K562 (cell line): Measurements from ENCODE around the gene PCNX3. TPM values are rescaled to one million over a fixed set of nuclear protein-coding genes. Genes with fewer than 3 reads are reported as not detected.

Experiments used
- FOXP1 ChIP-seq: sonication (generic); formaldehyde crosslinking; IDR thresholded peaks from 2 replicates; pipeline ENCODE4 v1.8.0; 2022; ENCODE audit warnings: mild to moderate bottlenecking, missing genetic modification reagents
- HDAC1 ChIP-seq, 2 experiments: fragments of 450-650 bp; IDR thresholded peaks; 2 replicates each; pipeline ENCODE4 v1.6.1; 2016 to 2017; ENCODE audit warnings: inconsistent platforms in 1 of 2, mild to moderate bottlenecking in 1 of 2, moderate library complexity in 1 of 2
- HDGF ChIP-seq: fragments of 450-650 bp; IDR thresholded peaks from 2 replicates; pipeline ENCODE4 v1.6.1; 2016
- MCM3 ChIP-seq: fragments of 450-650 bp; IDR thresholded peaks from 2 replicates; pipeline ENCODE4 v1.6.1; 2016
- NUFIP1 ChIP-seq: fragments of 450-650 bp; IDR thresholded peaks from 2 replicates; pipeline ENCODE4 v1.6.1; 2018; ENCODE audit not compliant: partially characterized antibody
- PHF8 ChIP-seq: fragments of 200-600 bp; sonication (generic); IDR thresholded peaks from 2 replicates; pipeline ENCODE4 v1.6.1; 2012; ENCODE audit warnings: mixed run types, mild to moderate bottlenecking, inconsistent platforms, low read length, moderate library complexity, borderline replicate concordance
- PML ChIP-seq: IDR thresholded peaks from 2 replicates; pipeline ENCODE4 v1.6.1; 2012; ENCODE audit warnings: low read length, inconsistent platforms
- PRMT5 ChIP-seq: sonication (generic); formaldehyde crosslinking; IDR thresholded peaks from 2 replicates; pipeline ENCODE4 v1.5.0; 2020; ENCODE audit warnings: missing genetic modification reagents
- SLC30A9 ChIP-seq: fragments of 250-450 bp; sonication (Bioruptor Pico); IDR thresholded peaks from 2 replicates; pipeline ENCODE4 v1.8.0; 2022; ENCODE audit warnings: mild to moderate bottlenecking, moderate library complexity
- TEAD4 ChIP-seq, 2 experiments: sonication (generic) in 1 of 2; formaldehyde crosslinking in 1 of 2; IDR thresholded peaks; 2 replicates each; pipeline versions ENCODE4 v1.6.1 to v1.8.0; 2012 to 2022; ENCODE audit warnings: borderline replicate concordance in 1 of 2, inconsistent platforms in 1 of 2, low read length in 1 of 2, mild to moderate bottlenecking in 1 of 2, missing genetic modification reagents in 1 of 2
- ZKSCAN8 ChIP-seq: fragments of 200-800 bp; sonication (Bioruptor generic); IDR thresholded peaks from 2 replicates; pipeline ENCODE4 v1.6.1; 2016; ENCODE audit warnings: missing genetic modification characterization, missing compliant biosample characterization
- ZNF57 ChIP-seq: fragments of 450-650 bp; formaldehyde crosslinking; IDR thresholded peaks from 2 replicates; pipeline ENCODE4 v1.4.0; 2020; ENCODE audit warnings: mild to moderate bottlenecking, moderate library complexity
- ZNF830 ChIP-seq: fragments of 250-450 bp; sonication (Bioruptor Pico); IDR thresholded peaks from 2 replicates; pipeline ENCODE4 v1.5.0; 2021; ENCODE audit warnings: mild to moderate bottlenecking
- polyA plus RNA-seq, 8 experiments: library from polyadenylated mRNA; depleted of rRNA in 4 of 8; stranded (reverse) in 5 of 8; unstranded in 3 of 8; fragments of >200 nt; fragmentation: Nextera tagmentation in 2 of 8; fragmentation: Illumina TruSeq in 1 of 8; extraction: Ambion mirVana in 2 of 8; extraction: Trizol in 1 of 8; gene quantifications; 2 replicates each; pipeline versions ENCODE4 v1.2.1 to v1.2.3, GENCODE V29; 2011 to 2014; ENCODE audit warnings: inconsistent platforms in 1 of 8, missing spikeins in 1 of 8
- total RNA-seq, 7 experiments: library from RNA; depleted of rRNA in 6 of 7; stranded (reverse); fragments of >200 nt in 6 of 7; fragmentation: Illumina TruSeq in 2 of 7; extraction: Trizol in 2 of 7; gene quantifications; 2 replicates each; pipeline versions ENCODE4 v1.2.1 to v1.2.3, GENCODE V29; 2011 to 2021; ENCODE audit warnings: low replicate concordance in 1 of 7
- TF ChIP-seq, protein P1 (sequence below): fragments of 450-650 bp; IDR thresholded peaks from 2 replicates; pipeline ENCODE4 v1.6.1; 2016; ENCODE audit warnings: mild to moderate bottlenecking, moderate library complexity
- TF ChIP-seq, protein P2 (sequence below), 2 experiments: IDR thresholded peaks; 2 replicates each; pipeline ENCODE4 v1.6.1; 2011; ENCODE audit warnings: borderline replicate concordance in 1 of 2, control low read depth in 1 of 2, low read depth in 1 of 2, low read length in 1 of 2, mild to moderate bottlenecking in 1 of 2, mixed read lengths in 1 of 2, moderate library complexity in 1 of 2; ENCODE audit not compliant: insufficient read depth in 1 of 2, insufficient read length in 1 of 2, poor library complexity in 1 of 2, severe bottlenecking in 1 of 2; ENCODE audit errors: extremely low read depth in 1 of 2

The PCNX3 gene
- total and polyA plus RNA-seq, 9 of the 15 experiments (the other 6 are each of a cell fraction or from before 2014, with no cell fraction given), result 0.11 to 47.8 (median 12.8) TPM

- TF ChIP-seq, protein P1, sequence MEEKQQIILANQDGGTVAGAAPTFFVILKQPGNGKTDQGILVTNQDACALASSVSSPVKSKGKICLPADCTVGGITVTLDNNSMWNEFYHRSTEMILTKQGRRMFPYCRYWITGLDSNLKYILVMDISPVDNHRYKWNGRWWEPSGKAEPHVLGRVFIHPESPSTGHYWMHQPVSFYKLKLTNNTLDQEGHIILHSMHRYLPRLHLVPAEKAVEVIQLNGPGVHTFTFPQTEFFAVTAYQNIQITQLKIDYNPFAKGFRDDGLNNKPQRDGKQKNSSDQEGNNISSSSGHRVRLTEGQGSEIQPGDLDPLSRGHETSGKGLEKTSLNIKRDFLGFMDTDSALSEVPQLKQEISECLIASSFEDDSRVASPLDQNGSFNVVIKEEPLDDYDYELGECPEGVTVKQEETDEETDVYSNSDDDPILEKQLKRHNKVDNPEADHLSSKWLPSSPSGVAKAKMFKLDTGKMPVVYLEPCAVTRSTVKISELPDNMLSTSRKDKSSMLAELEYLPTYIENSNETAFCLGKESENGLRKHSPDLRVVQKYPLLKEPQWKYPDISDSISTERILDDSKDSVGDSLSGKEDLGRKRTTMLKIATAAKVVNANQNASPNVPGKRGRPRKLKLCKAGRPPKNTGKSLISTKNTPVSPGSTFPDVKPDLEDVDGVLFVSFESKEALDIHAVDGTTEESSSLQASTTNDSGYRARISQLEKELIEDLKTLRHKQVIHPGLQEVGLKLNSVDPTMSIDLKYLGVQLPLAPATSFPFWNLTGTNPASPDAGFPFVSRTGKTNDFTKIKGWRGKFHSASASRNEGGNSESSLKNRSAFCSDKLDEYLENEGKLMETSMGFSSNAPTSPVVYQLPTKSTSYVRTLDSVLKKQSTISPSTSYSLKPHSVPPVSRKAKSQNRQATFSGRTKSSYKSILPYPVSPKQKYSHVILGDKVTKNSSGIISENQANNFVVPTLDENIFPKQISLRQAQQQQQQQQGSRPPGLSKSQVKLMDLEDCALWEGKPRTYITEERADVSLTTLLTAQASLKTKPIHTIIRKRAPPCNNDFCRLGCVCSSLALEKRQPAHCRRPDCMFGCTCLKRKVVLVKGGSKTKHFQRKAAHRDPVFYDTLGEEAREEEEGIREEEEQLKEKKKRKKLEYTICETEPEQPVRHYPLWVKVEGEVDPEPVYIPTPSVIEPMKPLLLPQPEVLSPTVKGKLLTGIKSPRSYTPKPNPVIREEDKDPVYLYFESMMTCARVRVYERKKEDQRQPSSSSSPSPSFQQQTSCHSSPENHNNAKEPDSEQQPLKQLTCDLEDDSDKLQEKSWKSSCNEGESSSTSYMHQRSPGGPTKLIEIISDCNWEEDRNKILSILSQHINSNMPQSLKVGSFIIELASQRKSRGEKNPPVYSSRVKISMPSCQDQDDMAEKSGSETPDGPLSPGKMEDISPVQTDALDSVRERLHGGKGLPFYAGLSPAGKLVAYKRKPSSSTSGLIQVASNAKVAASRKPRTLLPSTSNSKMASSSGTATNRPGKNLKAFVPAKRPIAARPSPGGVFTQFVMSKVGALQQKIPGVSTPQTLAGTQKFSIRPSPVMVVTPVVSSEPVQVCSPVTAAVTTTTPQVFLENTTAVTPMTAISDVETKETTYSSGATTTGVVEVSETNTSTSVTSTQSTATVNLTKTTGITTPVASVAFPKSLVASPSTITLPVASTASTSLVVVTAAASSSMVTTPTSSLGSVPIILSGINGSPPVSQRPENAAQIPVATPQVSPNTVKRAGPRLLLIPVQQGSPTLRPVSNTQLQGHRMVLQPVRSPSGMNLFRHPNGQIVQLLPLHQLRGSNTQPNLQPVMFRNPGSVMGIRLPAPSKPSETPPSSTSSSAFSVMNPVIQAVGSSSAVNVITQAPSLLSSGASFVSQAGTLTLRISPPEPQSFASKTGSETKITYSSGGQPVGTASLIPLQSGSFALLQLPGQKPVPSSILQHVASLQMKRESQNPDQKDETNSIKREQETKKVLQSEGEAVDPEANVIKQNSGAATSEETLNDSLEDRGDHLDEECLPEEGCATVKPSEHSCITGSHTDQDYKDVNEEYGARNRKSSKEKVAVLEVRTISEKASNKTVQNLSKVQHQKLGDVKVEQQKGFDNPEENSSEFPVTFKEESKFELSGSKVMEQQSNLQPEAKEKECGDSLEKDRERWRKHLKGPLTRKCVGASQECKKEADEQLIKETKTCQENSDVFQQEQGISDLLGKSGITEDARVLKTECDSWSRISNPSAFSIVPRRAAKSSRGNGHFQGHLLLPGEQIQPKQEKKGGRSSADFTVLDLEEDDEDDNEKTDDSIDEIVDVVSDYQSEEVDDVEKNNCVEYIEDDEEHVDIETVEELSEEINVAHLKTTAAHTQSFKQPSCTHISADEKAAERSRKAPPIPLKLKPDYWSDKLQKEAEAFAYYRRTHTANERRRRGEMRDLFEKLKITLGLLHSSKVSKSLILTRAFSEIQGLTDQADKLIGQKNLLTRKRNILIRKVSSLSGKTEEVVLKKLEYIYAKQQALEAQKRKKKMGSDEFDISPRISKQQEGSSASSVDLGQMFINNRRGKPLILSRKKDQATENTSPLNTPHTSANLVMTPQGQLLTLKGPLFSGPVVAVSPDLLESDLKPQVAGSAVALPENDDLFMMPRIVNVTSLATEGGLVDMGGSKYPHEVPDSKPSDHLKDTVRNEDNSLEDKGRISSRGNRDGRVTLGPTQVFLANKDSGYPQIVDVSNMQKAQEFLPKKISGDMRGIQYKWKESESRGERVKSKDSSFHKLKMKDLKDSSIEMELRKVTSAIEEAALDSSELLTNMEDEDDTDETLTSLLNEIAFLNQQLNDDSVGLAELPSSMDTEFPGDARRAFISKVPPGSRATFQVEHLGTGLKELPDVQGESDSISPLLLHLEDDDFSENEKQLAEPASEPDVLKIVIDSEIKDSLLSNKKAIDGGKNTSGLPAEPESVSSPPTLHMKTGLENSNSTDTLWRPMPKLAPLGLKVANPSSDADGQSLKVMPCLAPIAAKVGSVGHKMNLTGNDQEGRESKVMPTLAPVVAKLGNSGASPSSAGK, result peak; percentile 91
- 0 out of 2 replicates have a peak, but pooled peaks have one; percentile 45 for TF ChIP-seq HDGF
- TF ChIP-seq, protein P2, sequence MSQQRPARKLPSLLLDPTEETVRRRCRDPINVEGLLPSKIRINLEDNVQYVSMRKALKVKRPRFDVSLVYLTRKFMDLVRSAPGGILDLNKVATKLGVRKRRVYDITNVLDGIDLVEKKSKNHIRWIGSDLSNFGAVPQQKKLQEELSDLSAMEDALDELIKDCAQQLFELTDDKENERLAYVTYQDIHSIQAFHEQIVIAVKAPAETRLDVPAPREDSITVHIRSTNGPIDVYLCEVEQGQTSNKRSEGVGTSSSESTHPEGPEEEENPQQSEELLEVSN (IDR thresholded peaks at IDR 0.05; ENCODE audit: borderline replicate concordance in 1 of 2, extremely low read depth in 1 of 2, insufficient read depth in 1 of 2, insufficient read length in 1 of 2, low read depth in 1 of 2, low read length in 1 of 2, poor library complexity in 1 of 2, severe bottlenecking in 1 of 2), result peak in 1 of 2 experiments; percentile 58
- 0 out of 2 replicates have a peak, but pooled peaks have one; percentile 62 for TF ChIP-seq ZNF57 (CRISPR knock-in tag)
- no peak for TF ChIP-seq MCM3
- no peak for TF ChIP-seq PRMT5 (CRISPR knock-in tag)
- 0 out of 2 replicates have a peak, but pooled peaks have one; percentile 1 for TF ChIP-seq PML
- TF ChIP-seq TEAD4 (IDR thresholded peaks at IDR 0.05; ENCODE audit: low read length), result no peak
- no peak for TF ChIP-seq TEAD4 (CRISPR knock-in tag; IDR thresholded peaks at IDR 0.05; ENCODE audit: borderline replicate concordance)
- no peak for TF ChIP-seq ZKSCAN8 (CRISPR knock-in tag)
- no peak for TF ChIP-seq ZNF830
- TF ChIP-seq PHF8, result peak; percentile 70; the same call in 1 of the 2 replicates
- no peak for TF ChIP-seq NUFIP1
- 0 out of 2 replicates have a peak, but pooled peaks have one; percentile 2 for TF ChIP-seq FOXP1
- TF ChIP-seq SLC30A9 (CRISPR knock-in tag), result no peak
- TF ChIP-seq HDAC1 (IDR thresholded peaks at IDR 0.05), result 0 out of 4 replicates have a peak, but pooled peaks of 1 of the 2 experiments have one; percentile 13
Measured at GRCh38 chr11:65569164-65569972, 46.2 kb upstream of the PCNX3 start (continued).
